GM12878 (cell line): ENCODE data around the gene OXTR. TPM values are rescaled to one million over a fixed set of nuclear protein-coding genes. Genes with fewer than 3 reads are reported as not detected.

ENCODE experiments used
- ATAC-seq: fragments of 200-7000 bp; cut with Tn5 transposase; 3 replicates; pipeline ENCODE4 v1.9.1; 2020; ENCODE audit warnings: mild to moderate bottlenecking, moderate library complexity
- BruUV-seq: library from RNA; stranded (reverse); fragments of 400-500 nt; replicated peaks from 2 replicates; lab custom pipeline; 2021; lab: Mats Ljungman, UMichigan
- CTCF ChIA-PET: fragments of 300-600 bp; sonication (Branson Sonifier 250); formaldehyde crosslinking; extraction: SDS; loops from one replicate; lab custom pipeline; 2021; ENCODE audit warnings: inconsistent platforms; lab: Yijun Ruan, JAX
- POLR2A ChIA-PET: fragments of 350-600 bp; formaldehyde crosslinking; extraction: SDS; loops from one replicate; lab custom pipeline; 2021; ENCODE audit warnings: inconsistent platforms; lab: Charles Lee
- RAD21 ChIA-PET: fragments of 300-600 bp; sonication (Branson Sonifier 250); formaldehyde crosslinking; loops from one replicate; lab custom pipeline; 2023; ENCODE audit warnings: antibody characterized with exemption; ENCODE audit not compliant: unreplicated experiment; lab: Charles Lee
- SMC1A ChIA-PET: fragments of 300-600 bp; sonication (Branson Sonifier 250); formaldehyde crosslinking; loops from one replicate; lab custom pipeline; 2023; ENCODE audit not compliant: unreplicated experiment, uncharacterized antibody; lab: Charles Lee
- DNase-seq: peaks from one replicate; pipeline ENCODE4 v3.0.0-alpha.2; 2011; ENCODE audit warnings: low read depth, low spot score
- FAIRE-seq: peaks from 3 replicates; lab custom pipeline; 2011; peaks lifted over from hg19 to GRCh38; lab: Jason Lieb, UNC
- H2AFZ ChIP-seq: 2 replicates; pipeline ENCODE4 v1.6.0; 2011; ENCODE audit warnings: low read depth, low read length, control low read depth; ENCODE audit not compliant: control insufficient read depth
- H3K27ac ChIP-seq: 2 replicates; pipeline ENCODE4 v1.5.1; 2011; ENCODE audit warnings: control low read depth; ENCODE audit not compliant: control insufficient read depth, insufficient read depth
- H3K27me3 ChIP-seq, 2 experiments: replicated peaks in 1 of 2; 2 replicates each; pipeline versions ENCODE4 v1.6.0 to v1.6.1; 2011; ENCODE audit warnings: low read length in 1 of 2; ENCODE audit not compliant: control insufficient read depth in 2 of 2, insufficient read depth in 2 of 2
- H3K36me3 ChIP-seq, 2 experiments: 2 replicates each; pipeline ENCODE4 v1.5.1; 2011; ENCODE audit warnings: low read length in 1 of 2; ENCODE audit not compliant: control insufficient read depth in 2 of 2, insufficient read depth in 2 of 2
- H3K4me1 ChIP-seq: 2 replicates; pipeline ENCODE4 v1.6.1; 2011; ENCODE audit warnings: mild to moderate bottlenecking, low read length, moderate library complexity, mixed read lengths; ENCODE audit not compliant: control insufficient read depth, insufficient read depth
- H3K4me2 ChIP-seq: 2 replicates; pipeline ENCODE4 v1.6.0; 2011; ENCODE audit warnings: control low read depth; ENCODE audit not compliant: control insufficient read depth, insufficient read depth
- H3K4me3 ChIP-seq: fragments of 200-600 bp; sonication (generic); 2 replicates; pipeline ENCODE4 v1.5.1; 2016
- H3K79me2 ChIP-seq: 2 replicates; pipeline ENCODE4 v1.6.0; 2011; ENCODE audit warnings: low read length; ENCODE audit not compliant: control insufficient read depth, insufficient read depth
- H3K9ac ChIP-seq: 2 replicates; pipeline ENCODE4 v1.8.0; 2011; ENCODE audit warnings: low read length, control low read depth, mixed read lengths; ENCODE audit not compliant: control insufficient read depth, insufficient read depth
- H3K9me3 ChIP-seq: replicated peaks from 3 replicates; pipeline ENCODE4 v1.5.1; 2011; ENCODE audit warnings: mild to moderate bottlenecking, low read length; ENCODE audit not compliant: control insufficient read depth, insufficient read depth
- H4K20me1 ChIP-seq: 2 replicates; pipeline ENCODE4 v1.6.0; 2011; ENCODE audit not compliant: control insufficient read depth, insufficient read depth
- CHD1 ChIP-seq: IDR thresholded peaks from 2 replicates; pipeline ENCODE4 v1.6.1; 2012; ENCODE audit warnings: low read depth, low read length, improper control_type of control experiment
- ESRRA ChIP-seq: IDR thresholded peaks from 2 replicates; pipeline ENCODE4 v1.6.1; 2012; ENCODE audit warnings: mild to moderate bottlenecking, low read length, improper control_type of control experiment
- HDAC6 ChIP-seq: fragments of 200-600 bp; sonication (generic); IDR thresholded peaks from one replicate; pipeline ENCODE4 v1.8.0; 2017; ENCODE audit warnings: antibody characterized with exemption; ENCODE audit not compliant: unreplicated experiment
- HSF1 ChIP-seq: fragments of 150-350 bp; IDR thresholded peaks from 2 replicates; pipeline ENCODE4 v1.6.1; 2014; ENCODE audit warnings: mild to moderate bottlenecking, low read depth, low read length
- IRF5 ChIP-seq: fragments of 450-650 bp; IDR thresholded peaks from 2 replicates; pipeline ENCODE4 v1.6.1; 2017; ENCODE audit warnings: borderline replicate concordance
- NR2C1 ChIP-seq: fragments of 450-650 bp; IDR thresholded peaks from 2 replicates; pipeline ENCODE4 v1.6.1; 2017; ENCODE audit warnings: antibody characterized with exemption, mild to moderate bottlenecking, moderate library complexity
- NR2F1 ChIP-seq: fragments of 450-650 bp; conservative IDR thresholded peaks from 2 replicates; pipeline ENCODE4 v1.6.1; 2017; ENCODE audit warnings: mild to moderate bottlenecking
- RB1 ChIP-seq: fragments of 450-650 bp; formaldehyde crosslinking; IDR thresholded peaks from 2 replicates; pipeline ENCODE4 v1.6.1; 2017; ENCODE audit warnings: mild to moderate bottlenecking, borderline replicate concordance
- RBBP5 ChIP-seq: fragments of 200-600 bp; sonication (generic); conservative IDR thresholded peaks from 2 replicates; pipeline ENCODE4 v1.6.1; 2016
- RELB ChIP-seq: fragments of 450-650 bp; IDR thresholded peaks from 2 replicates; pipeline ENCODE4 v1.6.1; 2017; ENCODE audit warnings: low read depth, mild to moderate bottlenecking, moderate library complexity
- SKIL ChIP-seq: fragments of 450-650 bp; IDR thresholded peaks from 2 replicates; pipeline ENCODE4 v1.6.1; 2017; ENCODE audit warnings: mild to moderate bottlenecking, low read depth, inconsistent platforms; ENCODE audit not compliant: poor library complexity, severe bottlenecking
- ZBTB11 ChIP-seq: fragments of 450-650 bp; formaldehyde crosslinking; IDR thresholded peaks from 2 replicates; pipeline ENCODE4 v1.5.0; 2022; ENCODE audit warnings: mild to moderate bottlenecking, missing genetic modification characterization
- ZBTB33 ChIP-seq: fragments of 450-650 bp; IDR thresholded peaks from 2 replicates; pipeline ENCODE4 v1.6.1; 2017; ENCODE audit warnings: mild to moderate bottlenecking
- in situ Hi-C: fragments of 300-500 bp; cut with MboI; formaldehyde crosslinking; loops from 9 replicates; pipeline ENCODE4 v1.14.3; 2018; ENCODE audit warnings: mixed read lengths
- intact Hi-C: fragments of 100-400 bp; cut with micrococcal nuclease; formaldehyde crosslinking; loops from one replicate; pipeline ENCODE4 v1.14.2; 2022; ENCODE audit not compliant: unreplicated experiment
- polyA plus RNA-seq, 11 experiments: library from polyadenylated mRNA; depleted of rRNA in 4 of 11; unstranded in 6 of 11; stranded (reverse) in 5 of 11; fragments of >200 nt; fragmentation: Nextera tagmentation in 4 of 11; fragmentation: Illumina TruSeq in 1 of 11; extraction: Ambion mirVana in 4 of 11; extraction: Trizol in 1 of 11; gene quantifications; 1 replicate in 1 of 11; 2 replicates in 10 of 11; pipeline versions ENCODE4 v1.2.1 to v1.2.3, GENCODE V29; 2011 to 2016; ENCODE audit warnings: inconsistent platforms in 2 of 11, missing spikeins in 2 of 11, low read depth in 1 of 11
- total RNA-seq, 4 experiments: library from RNA; depleted of rRNA in 3 of 4; stranded (reverse); fragments of >200 nt in 3 of 4; fragmentation: Illumina TruSeq in 1 of 4; extraction: Trizol in 1 of 4; gene quantifications; 2 replicates each; pipeline versions ENCODE4 v1.2.1 to v1.2.3, GENCODE V29; 2013 to 2021

The OXTR gene
- total and polyA plus RNA-seq, 10 of the 15 experiments (the other 5 are each of a cell fraction or from before 2014, with no cell fraction given): 0.43 to 5.9 (median 2.6) TPM

GRCh38 chr3:8737823-8738222 is 31.6 kb downstream of the OXTR start:
- in situ Hi-C loops: no loop called here
- CTCF ChIA-PET: no interaction called here
- Histone ChIP-seq H3K36me3 (no peaks in the 10 kb centered on the region), H3K4me1 (no peaks in the 10 kb centered on the region), H3K4me2 (no peak overlapping the region), H3K4me3 (no peak overlapping the region), H4K20me1 (no peaks in the 10 kb centered on the region), H3K9me3 (no peaks in the 10 kb centered on the region), H3K27me3 (peaks cover 0 to 2% of the 10 kb centered on the region in 2 experiments; a peak in 1 of 4 replicates), H3K9ac (no peak overlapping the region), H2AFZ (no peak overlapping the region), H3K79me2 (no peaks in the 10 kb centered on the region), H3K27ac (no peak overlapping the region)
- RAD21 ChIA-PET: no interaction called here
- DNase-seq (no peak), FAIRE-seq (no peak), ATAC-seq (no peak)
- POLR2A ChIA-PET: no interaction called here
- intact Hi-C loops: no loop called here
- SMC1A ChIA-PET: no interaction called here
- BruUV-seq: no TSS peak
- no peak for TF ChIP-seq NR2F1
- no peak for TF ChIP-seq ZBTB11 (CRISPR knock-in tag)
- TF ChIP-seq RBBP5: no peak
- TF ChIP-seq NR2C1: no peak
- TF ChIP-seq SKIL: no peak
- TF ChIP-seq HDAC6: no peak
- no peak for TF ChIP-seq RB1
- no peak for TF ChIP-seq CHD1
- no peak for TF ChIP-seq HSF1
- TF ChIP-seq IRF5: no peak
- no peak for TF ChIP-seq RELB
- TF ChIP-seq ZBTB33: no peak
- no peak for TF ChIP-seq ESRRA
